Liver (tissue), 9 donors: ENCODE measurements around the gene TRAPPC2L. TPM values are rescaled to one million over a fixed set of nuclear protein-coding genes. Genes with fewer than 3 reads are reported as not detected.

Experiments used
- DNase-seq: peaks from one replicate; pipeline ENCODE4 v3.0.0-alpha.2; 2017; ENCODE audit warnings: low spot score
- H3K27ac ChIP-seq, 2 donors: one replicate each; pipeline ENCODE4 v1.7.0; 2013; ENCODE audit warnings: inconsistent platforms in 2 of 2, low read length in 2 of 2, control low read depth in 1 of 2, low read depth in 1 of 2, mild to moderate bottlenecking in 1 of 2
- H3K27me3 ChIP-seq, 4 donors: one replicate each; pipeline versions ENCODE4 v1.6.1 to v1.7.0; 2013; ENCODE audit warnings: low read length in 3 of 4, inconsistent platforms in 1 of 4, mild to moderate bottlenecking in 1 of 4, moderate library complexity in 1 of 4; ENCODE audit not compliant: control insufficient read depth in 4 of 4, insufficient read depth in 4 of 4
- H3K36me3 ChIP-seq, 4 donors: one replicate each; pipeline versions ENCODE4 v1.6.1 to v1.7.0; 2013; ENCODE audit warnings: low read length in 3 of 4, mild to moderate bottlenecking in 3 of 4, low read depth in 1 of 4, moderate library complexity in 1 of 4; ENCODE audit not compliant: control insufficient read depth in 4 of 4, insufficient read depth in 3 of 4
- H3K4me1 ChIP-seq, 4 donors: one replicate each; pipeline versions ENCODE4 v1.6.1 to v1.7.0; 2013; ENCODE audit warnings: low read length in 3 of 4, mild to moderate bottlenecking in 3 of 4, moderate library complexity in 1 of 4; ENCODE audit not compliant: control insufficient read depth in 4 of 4, insufficient read depth in 4 of 4
- H3K4me3 ChIP-seq, 3 donors: one replicate each; pipeline versions ENCODE4 v1.6.1 to v1.7.0; 2013; ENCODE audit warnings: low read length in 3 of 3, control low read depth in 1 of 3, low read depth in 1 of 3, mild to moderate bottlenecking in 1 of 3
- H3K9ac ChIP-seq, 2 donors: one replicate each; pipeline ENCODE4 v1.7.0; 2013; ENCODE audit warnings: low read length in 2 of 2, mild to moderate bottlenecking in 2 of 2, moderate library complexity in 2 of 2, control low read depth in 1 of 2, low read depth in 1 of 2
- H3K9me3 ChIP-seq, 4 donors: one replicate each; pipeline versions ENCODE4 v1.6.1 to v1.7.0; 2013; ENCODE audit warnings: low read length in 3 of 4; ENCODE audit not compliant: control insufficient read depth in 4 of 4
- EGR1 ChIP-seq, 2 donors: IDR thresholded peaks; 2 replicates each; pipeline ENCODE4 v1.6.1; 2016 to 2018; ENCODE audit warnings: antibody characterized with exemption in 2 of 2, low read depth in 2 of 2
- FOXA1 ChIP-seq: IDR thresholded peaks from 2 replicates; pipeline ENCODE4 v1.6.1; 2016; ENCODE audit warnings: antibody characterized with exemption
- FOXA2 ChIP-seq: IDR thresholded peaks from 2 replicates; pipeline ENCODE4 v1.6.1; 2016; ENCODE audit warnings: antibody characterized with exemption
- GABPA ChIP-seq, 2 donors: IDR thresholded peaks in 1 of 2; conservative IDR thresholded peaks in 1 of 2; 2 replicates each; pipeline ENCODE4 v1.6.1; 2016; ENCODE audit warnings: antibody characterized with exemption in 2 of 2, mild to moderate bottlenecking in 1 of 2, moderate library complexity in 1 of 2
- HNF4A ChIP-seq, 2 donors: conservative IDR thresholded peaks; 2 replicates each; pipeline ENCODE4 v1.6.1; 2016; ENCODE audit warnings: antibody characterized with exemption in 2 of 2, mild to moderate bottlenecking in 2 of 2
- HNF4G ChIP-seq: IDR thresholded peaks from 2 replicates; pipeline ENCODE4 v1.6.1; 2016; ENCODE audit warnings: antibody characterized with exemption
- JUND ChIP-seq, 2 donors: IDR thresholded peaks; 2 replicates each; pipeline ENCODE4 v1.6.1; 2016; ENCODE audit warnings: antibody characterized with exemption in 2 of 2
- NR2F2 ChIP-seq: IDR thresholded peaks from 2 replicates; pipeline ENCODE4 v1.6.1; 2016; ENCODE audit warnings: antibody characterized with exemption
- RAD21 ChIP-seq, 2 donors: IDR thresholded peaks; 2 replicates each; pipeline ENCODE4 v1.6.1; 2016; ENCODE audit warnings: antibody characterized with exemption in 2 of 2, mild to moderate bottlenecking in 2 of 2
- RXRA ChIP-seq, 2 donors: IDR thresholded peaks; 2 replicates each; pipeline ENCODE4 v1.6.1; 2017 to 2018; ENCODE audit warnings: antibody characterized with exemption in 2 of 2, mild to moderate bottlenecking in 1 of 2
- SP1 ChIP-seq: IDR thresholded peaks from 2 replicates; pipeline ENCODE4 v1.6.1; 2018; ENCODE audit warnings: antibody characterized with exemption, mild to moderate bottlenecking
- TAF1 ChIP-seq: conservative IDR thresholded peaks from 2 replicates; pipeline ENCODE4 v1.6.1; 2016; ENCODE audit warnings: antibody characterized with exemption, mild to moderate bottlenecking
- YY1 ChIP-seq: IDR thresholded peaks from 2 replicates; pipeline ENCODE4 v1.6.1; 2016; ENCODE audit warnings: antibody characterized with exemption, mild to moderate bottlenecking
- WGBS: extraction: QIAGEN DNeasy Blood & Tissue Kit; methylation state at CpG from one replicate; pipeline ENCODE4 v1.1.7; 2013; 5-methylcytosine and 5-hydroxymethylcytosine counted together
- polyA plus RNA-seq, 2 donors: library from polyadenylated mRNA; stranded (reverse) in 1 of 2; unstranded in 1 of 2; fragments of 200-250 nt in 1 of 2; fragments of >200 nt in 1 of 2; fragmentation: Nextera tagmentation in 1 of 2; extraction: Ambion mirVana in 1 of 2; gene quantifications; one replicate each; pipeline versions ENCODE4 v1.2.1 to v1.2.3, GENCODE V29; 2013 to 2015
- total RNA-seq, 2 donors: library from RNA; depleted of rRNA; stranded (reverse); fragments of >200 nt; gene quantifications; one replicate each; pipeline ENCODE4 v1.2.3, GENCODE V29; 2014
- TF ChIP-seq, protein P1 (sequence below): IDR thresholded peaks from 2 replicates; pipeline ENCODE4 v1.6.1; 2016; ENCODE audit warnings: antibody characterized with exemption
- TF ChIP-seq, protein P2 (sequence below): IDR thresholded peaks from 2 replicates; pipeline ENCODE4 v1.6.1; 2016; ENCODE audit warnings: antibody characterized with exemption
- TF ChIP-seq, protein P3 (sequence below): IDR thresholded peaks from 2 replicates; pipeline ENCODE4 v1.6.1; 2016; ENCODE audit warnings: antibody characterized with exemption, mild to moderate bottlenecking
- TF ChIP-seq, protein P4 (sequence below): IDR thresholded peaks from 2 replicates; pipeline ENCODE4 v1.6.1; 2016; ENCODE audit warnings: antibody characterized with exemption
- donor health status: healthy.
- donor health status: healthy.
- donor health status: healthy.
- donor health status: healthy.
- donor health status: healthy.

Gene TRAPPC2L
- total and polyA plus RNA-seq, 4 donors, result 16.3 to 59.4 (median 22.2) TPM

DNA sequence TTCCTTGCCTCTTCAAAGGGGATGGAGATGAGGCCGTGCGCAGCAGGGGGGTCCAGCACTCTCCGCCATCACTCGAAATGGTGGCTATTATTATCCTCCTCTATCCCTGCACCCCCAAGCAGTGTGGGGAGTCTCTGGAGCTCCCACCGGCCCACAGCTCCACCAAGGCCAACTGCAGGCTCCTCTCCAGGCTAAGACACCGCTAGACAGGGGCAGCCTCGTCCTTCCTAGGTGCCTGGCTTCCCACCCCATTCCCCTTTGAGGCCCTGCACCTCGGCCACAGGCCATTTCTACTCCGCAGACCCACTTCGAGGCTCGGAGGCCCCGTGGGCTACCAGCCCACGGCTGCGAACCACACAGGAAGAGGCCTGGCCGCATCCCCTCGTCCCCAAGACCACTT, 49.1 kb downstream of the TRAPPC2L start:
- no peak for DNase-seq
- Histone ChIP-seq H3K4me3 (no peak overlapping the region), H3K27ac (no peak overlapping the region), H3K9ac (no peak overlapping the region), H3K9me3 (no peaks in the 10 kb centered on the region), H3K27me3 (no peaks in the 10 kb centered on the region), H3K4me1 (no peaks in the 10 kb centered on the region), H3K36me3 (no peaks in the 10 kb centered on the region)
- TF ChIP-seq, protein P1, sequence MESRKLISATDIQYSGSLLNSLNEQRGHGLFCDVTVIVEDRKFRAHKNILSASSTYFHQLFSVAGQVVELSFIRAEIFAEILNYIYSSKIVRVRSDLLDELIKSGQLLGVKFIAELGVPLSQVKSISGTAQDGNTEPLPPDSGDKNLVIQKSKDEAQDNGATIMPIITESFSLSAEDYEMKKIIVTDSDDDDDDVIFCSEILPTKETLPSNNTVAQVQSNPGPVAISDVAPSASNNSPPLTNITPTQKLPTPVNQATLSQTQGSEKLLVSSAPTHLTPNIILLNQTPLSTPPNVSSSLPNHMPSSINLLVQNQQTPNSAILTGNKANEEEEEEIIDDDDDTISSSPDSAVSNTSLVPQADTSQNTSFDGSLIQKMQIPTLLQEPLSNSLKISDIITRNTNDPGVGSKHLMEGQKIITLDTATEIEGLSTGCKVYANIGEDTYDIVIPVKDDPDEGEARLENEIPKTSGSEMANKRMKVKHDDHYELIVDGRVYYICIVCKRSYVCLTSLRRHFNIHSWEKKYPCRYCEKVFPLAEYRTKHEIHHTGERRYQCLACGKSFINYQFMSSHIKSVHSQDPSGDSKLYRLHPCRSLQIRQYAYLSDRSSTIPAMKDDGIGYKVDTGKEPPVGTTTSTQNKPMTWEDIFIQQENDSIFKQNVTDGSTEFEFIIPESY, result no peak
- no peak for TF ChIP-seq RXRA (IDR thresholded peaks at IDR 0.05)
- no peak for TF ChIP-seq SP1
- no peak for TF ChIP-seq HNF4G
- no peak for TF ChIP-seq YY1
- TF ChIP-seq HNF4A (conservative IDR thresholded peaks at IDR 0.05), result no peak
- TF ChIP-seq, protein P2, sequence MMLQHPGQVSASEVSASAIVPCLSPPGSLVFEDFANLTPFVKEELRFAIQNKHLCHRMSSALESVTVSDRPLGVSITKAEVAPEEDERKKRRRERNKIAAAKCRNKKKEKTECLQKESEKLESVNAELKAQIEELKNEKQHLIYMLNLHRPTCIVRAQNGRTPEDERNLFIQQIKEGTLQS, result no peak
- TF ChIP-seq RAD21 (IDR thresholded peaks at IDR 0.05), result no peak
- TF ChIP-seq TAF1, result no peak
- no peak for TF ChIP-seq FOXA1
- 81% methylated on average over 16 of the region's 16 CpGs for WGBS

DNA sequence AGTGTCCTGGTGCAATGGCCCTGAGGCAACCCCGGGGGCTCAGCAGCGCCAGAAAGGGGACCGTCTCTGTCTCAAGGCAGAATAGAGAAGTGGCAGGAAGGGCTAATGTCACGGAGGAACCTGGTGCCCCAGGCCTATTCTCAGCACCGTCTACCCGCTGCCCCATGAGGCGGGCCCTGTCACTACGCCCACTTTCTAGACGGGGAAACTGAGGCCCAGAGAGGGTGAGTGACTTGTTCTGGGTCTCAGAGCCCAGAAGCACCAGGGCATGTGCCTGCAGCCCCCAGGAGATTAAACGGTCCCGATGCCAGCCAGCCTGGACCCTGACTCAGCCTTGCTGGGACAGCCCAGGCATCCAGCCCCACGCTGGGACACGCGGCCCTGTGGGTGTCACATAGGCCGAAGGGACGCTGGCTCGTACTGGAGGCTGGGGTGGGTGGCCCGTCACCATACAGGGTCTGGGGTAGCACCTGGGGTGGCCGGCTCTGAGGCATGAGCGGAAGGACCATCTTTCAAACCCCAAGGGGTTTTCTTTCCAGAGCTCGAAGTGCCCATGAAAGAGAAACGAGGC, 49.7 kb downstream of the TRAPPC2L start:
- DNase-seq, result no peak
- no peaks in the 10 kb centered on the region for H3K9me3 ChIP-seq
- TF ChIP-seq SP1, result no peak
- TF ChIP-seq FOXA2, result no peak
- TF ChIP-seq RAD21 (IDR thresholded peaks at IDR 0.05), result no peak
- no peak for TF ChIP-seq GABPA (IDR thresholded peaks at IDR 0.05 in 1 of 2, conservative IDR thresholded peaks at IDR 0.05 in 1 of 2)
- TF ChIP-seq HNF4G, result no peak
- no peaks in the 10 kb centered on the region for H3K4me1 ChIP-seq
- no peak overlapping the region for H3K4me3 ChIP-seq
- no peak overlapping the region for H3K27ac ChIP-seq
- WGBS, result 86% methylated on average over 22 of the region's 22 CpGs
- no peaks in the 10 kb centered on the region for H3K36me3 ChIP-seq
- no peaks in the 10 kb centered on the region for H3K27me3 ChIP-seq
- H3K9ac ChIP-seq, result no peak overlapping the region

DNA sequence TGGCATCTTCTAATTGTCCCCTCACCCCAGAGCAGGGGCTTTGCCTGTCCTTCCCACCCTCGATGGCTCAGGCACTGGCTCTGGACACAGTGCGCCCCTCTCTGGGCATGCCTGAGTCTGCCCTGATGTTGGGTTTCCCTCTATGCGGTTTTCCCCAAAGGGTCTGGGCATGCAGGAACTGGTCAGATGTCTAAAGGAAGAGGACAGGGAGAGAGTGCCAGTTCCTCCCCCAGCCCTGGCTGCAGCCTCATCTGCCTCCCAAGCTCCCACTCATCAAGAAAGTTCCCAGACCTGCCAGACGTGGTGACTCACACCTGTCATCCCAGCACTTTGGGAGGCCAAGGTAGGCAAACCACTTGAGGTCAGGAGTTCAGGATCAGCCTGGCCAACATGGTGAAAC, 50.8 kb downstream of the TRAPPC2L start:
- no peak overlapping the region for H3K27ac ChIP-seq
- H3K9me3 ChIP-seq, result no peaks in the 10 kb centered on the region
- DNase-seq, result no peak
- 75% methylated on average over 4 of the region's 4 CpGs for WGBS
- no peak overlapping the region for H3K4me3 ChIP-seq
- no peak overlapping the region for H3K9ac ChIP-seq
- TF ChIP-seq SP1, result no peak
- TF ChIP-seq, protein P1, result no peak
- TF ChIP-seq, protein P3, sequence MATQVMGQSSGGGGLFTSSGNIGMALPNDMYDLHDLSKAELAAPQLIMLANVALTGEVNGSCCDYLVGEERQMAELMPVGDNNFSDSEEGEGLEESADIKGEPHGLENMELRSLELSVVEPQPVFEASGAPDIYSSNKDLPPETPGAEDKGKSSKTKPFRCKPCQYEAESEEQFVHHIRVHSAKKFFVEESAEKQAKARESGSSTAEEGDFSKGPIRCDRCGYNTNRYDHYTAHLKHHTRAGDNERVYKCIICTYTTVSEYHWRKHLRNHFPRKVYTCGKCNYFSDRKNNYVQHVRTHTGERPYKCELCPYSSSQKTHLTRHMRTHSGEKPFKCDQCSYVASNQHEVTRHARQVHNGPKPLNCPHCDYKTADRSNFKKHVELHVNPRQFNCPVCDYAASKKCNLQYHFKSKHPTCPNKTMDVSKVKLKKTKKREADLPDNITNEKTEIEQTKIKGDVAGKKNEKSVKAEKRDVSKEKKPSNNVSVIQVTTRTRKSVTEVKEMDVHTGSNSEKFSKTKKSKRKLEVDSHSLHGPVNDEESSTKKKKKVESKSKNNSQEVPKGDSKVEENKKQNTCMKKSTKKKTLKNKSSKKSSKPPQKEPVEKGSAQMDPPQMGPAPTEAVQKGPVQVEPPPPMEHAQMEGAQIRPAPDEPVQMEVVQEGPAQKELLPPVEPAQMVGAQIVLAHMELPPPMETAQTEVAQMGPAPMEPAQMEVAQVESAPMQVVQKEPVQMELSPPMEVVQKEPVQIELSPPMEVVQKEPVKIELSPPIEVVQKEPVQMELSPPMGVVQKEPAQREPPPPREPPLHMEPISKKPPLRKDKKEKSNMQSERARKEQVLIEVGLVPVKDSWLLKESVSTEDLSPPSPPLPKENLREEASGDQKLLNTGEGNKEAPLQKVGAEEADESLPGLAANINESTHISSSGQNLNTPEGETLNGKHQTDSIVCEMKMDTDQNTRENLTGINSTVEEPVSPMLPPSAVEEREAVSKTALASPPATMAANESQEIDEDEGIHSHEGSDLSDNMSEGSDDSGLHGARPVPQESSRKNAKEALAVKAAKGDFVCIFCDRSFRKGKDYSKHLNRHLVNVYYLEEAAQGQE, result no peak
- no peak for TF ChIP-seq RAD21 (IDR thresholded peaks at IDR 0.05)
- no peak for TF ChIP-seq NR2F2
- TF ChIP-seq FOXA1, result no peak
- TF ChIP-seq JUND (IDR thresholded peaks at IDR 0.05), result no peak
- TF ChIP-seq EGR1 (IDR thresholded peaks at IDR 0.05; ENCODE audit: low read depth in 2 of 2), result no peak
- TF ChIP-seq FOXA2, result no peak
- TF ChIP-seq, protein P2, result no peak
- TF ChIP-seq, protein P4, sequence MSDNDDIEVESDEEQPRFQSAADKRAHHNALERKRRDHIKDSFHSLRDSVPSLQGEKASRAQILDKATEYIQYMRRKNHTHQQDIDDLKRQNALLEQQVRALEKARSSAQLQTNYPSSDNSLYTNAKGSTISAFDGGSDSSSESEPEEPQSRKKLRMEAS, result no peak
- no peak for TF ChIP-seq TAF1
- TF ChIP-seq HNF4G, result no peak
- H3K36me3 ChIP-seq, result no peaks in the 10 kb centered on the region
- H3K27me3 ChIP-seq, result no peaks in the 10 kb centered on the region
- no peaks in the 10 kb centered on the region for H3K4me1 ChIP-seq
